HG02763 (cell line): ENCODE data around the gene LRBA.

Experiments
- ATAC-seq: cut with Tn5 transposase; IDR thresholded peaks from one replicate; pipeline ENCODE4 v1.9.1; 2021; ENCODE audit warnings: mild to moderate bottlenecking, moderate library complexity; ENCODE audit not compliant: unreplicated experiment

Gene LRBA

DNA sequence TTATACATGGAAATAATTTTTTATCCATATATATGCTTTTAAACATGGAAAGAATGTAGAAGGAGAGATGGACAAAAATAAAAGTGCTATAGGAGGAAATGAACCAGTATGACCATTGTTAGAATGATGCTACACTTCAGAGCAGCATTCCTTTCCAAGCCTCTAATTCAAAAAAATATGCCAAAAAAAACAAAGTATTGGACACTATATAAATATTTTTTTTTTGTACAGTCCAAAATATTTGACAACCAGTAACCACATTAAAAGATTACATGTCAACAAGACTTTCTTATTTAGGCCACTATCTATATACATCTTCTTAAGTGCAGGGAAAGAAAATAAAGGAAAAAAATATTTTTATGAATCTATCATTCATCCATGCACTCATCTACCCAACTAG is 198.6 kb downstream of the LRBA start:
- no peak for ATAC-seq

DNA sequence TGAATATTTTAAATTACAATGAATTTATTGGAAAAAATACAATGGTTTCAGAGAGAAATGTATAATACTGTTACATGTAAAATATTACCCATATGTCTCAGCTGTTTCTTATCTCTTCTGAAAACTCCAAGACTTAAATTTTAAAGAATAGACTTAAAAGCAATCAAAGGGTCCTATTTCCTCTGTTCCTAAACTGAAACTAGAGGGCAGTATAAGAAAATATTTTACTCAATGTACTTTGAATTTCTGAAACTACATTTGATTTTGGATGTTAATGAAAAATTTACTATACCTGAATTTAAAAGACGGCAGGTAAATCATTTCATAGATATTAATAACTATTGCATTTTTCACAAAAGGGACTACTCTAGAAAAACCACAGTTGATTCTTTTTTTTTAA is 200.2 kb downstream of the LRBA start:
- no peak for ATAC-seq

DNA sequence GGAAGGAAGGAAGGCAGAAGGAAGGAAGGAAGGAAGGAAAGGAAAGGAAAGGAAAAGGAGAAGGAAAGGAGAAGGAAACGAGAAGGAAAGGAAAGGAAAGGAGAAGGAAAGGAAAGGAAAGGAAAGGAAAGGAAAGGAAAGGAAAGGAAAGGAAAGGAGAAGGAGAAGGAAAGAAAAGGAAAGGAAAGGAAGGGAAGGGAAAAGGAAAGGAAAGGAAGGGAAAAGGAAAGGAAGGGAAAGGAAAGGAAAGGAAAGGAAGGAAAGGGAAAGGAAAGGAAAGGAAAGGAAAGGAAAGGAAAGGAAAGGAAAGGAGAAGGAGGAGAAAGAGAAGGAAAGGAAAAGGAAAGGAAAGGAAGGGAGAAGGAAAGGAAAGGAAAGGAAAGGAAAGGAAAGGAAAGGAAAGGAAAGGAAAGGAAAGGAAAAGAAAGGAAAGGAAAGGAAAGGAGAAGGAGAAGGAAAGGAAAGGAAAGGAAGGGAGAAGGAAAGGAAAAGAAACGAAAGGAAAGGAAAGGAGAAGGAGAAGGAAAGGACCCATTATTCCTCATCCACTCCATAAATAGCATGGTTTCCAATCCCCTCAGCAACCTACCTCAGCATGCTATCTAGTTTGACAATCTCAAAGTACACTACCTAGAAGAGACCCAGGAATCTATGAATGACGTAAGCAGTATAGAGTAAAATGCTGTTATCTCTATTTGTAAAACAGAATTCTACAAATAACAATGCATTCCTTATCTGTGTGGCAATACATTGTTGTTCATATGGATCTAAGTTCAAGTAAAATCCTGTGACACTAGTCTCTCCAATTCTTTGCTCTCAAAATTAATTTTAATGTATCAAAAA is 209.7 kb downstream of the LRBA start:
- no peak for ATAC-seq

DNA sequence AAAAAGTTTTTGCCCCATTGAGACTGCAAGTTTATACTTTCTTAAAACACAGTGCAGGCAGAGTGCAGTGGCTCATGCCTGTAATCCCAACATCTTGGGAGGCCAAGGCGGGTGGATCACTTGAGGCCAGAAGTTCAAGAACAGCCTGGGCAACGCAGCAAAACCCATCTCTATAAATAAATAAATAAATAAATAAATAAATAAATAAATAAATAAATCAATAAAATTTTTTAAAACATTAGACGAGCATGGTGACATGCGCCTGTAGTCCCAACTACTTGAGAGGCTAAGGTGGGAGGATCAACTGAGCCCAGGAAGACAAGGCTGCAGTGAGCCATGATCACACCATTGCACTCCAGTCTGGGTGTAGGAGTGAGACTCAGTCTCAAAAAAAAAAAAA is 213.3 kb downstream of the LRBA start:
- ATAC-seq = no peak

DNA sequence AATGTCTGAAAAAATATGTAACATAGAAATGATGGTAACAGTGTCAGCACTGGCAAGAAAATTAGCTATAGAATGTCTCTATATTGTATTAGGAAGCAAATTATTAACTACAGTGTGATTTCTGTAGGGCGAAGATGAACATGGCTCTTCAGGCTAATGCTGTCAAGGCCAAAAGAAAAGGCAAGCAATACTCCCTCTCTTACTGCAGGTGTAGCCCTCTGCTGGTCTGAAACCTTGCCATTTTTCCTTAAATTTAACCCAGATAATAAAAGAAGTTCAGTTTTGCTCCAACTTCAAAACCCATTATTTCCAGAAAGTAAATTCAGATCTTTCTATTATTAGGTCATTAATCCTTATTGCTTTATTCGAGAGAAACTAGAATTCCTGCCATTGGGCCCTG is 215.9 kb downstream of the LRBA start:
- no peak for ATAC-seq

DNA sequence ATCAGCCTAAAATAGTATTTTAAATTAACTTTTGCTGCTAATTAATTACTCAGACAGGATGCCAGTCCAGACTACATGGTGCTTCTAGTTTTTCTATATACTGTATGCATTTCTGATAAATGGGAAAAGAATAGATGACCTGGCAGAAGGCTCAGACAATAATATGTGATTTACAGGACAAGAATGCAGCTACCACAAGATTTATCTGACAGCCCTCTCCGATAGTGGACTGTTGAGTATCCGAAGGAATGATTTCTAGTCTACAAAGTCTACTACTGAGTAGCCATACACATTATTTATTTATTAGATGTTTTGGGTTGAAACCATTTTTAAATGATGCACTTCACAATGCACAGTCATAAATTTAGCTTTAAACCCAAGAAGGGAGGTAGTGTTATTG is 220.4 kb downstream of the LRBA start:
- no peak for ATAC-seq

DNA sequence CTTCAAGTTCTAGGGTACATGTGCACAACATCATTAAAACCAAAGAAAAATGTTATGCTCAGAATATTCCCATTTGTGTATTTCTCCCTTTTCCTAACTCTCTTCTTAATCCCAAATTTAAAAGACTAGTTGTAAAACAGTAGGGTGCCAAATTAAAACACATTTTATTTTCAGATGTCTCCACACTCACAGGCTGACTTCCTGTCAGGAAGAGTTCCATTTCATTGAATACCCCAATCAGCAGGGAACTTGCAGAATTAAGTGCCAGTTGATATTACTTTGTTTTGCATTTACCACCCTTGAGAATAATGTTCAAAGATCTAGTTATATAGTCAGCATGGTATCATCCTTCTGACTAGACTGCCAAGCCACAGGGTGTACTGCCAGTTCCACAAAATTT is 225.2 kb downstream of the LRBA start:
- no peak for ATAC-seq

DNA sequence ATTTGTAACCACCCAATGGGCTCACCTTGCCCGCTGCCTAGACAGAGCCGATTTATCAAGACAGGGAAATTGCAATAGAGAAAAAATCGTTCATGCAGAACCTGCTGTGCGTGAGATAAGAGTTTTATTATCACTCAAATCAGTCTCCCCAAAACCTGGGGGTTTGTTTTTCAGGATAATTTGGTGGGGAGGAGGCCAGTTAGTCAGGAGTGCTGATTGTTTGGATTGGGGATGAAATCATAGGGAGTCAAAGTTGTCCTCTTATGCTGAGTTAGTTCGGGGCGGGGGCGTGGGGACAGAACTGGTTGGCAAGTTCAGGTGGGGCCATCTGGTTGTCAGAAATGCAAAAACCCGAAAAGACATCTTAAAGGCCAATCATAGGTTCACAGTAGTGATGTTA is 230.1 kb downstream of the LRBA start:
- ATAC-seq = no peak

DNA sequence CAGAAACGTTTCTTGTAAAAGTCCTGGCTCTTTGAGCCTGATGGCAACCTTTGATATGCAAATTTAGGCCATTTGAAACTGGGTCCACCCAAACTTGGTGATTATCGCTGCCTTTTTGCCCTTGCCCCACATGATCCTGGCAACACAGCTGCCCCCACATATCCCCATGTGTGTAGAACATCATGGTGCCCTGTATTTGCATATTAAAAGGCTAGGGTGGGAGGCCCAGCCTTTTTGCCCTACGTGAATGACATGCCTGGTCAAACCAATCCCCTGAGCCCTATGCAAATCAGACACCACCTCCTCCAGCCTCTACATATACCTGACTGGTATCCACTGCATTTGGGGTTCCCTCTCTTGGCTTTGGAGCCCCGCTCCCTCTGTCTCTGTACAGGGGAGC is 230.8 kb downstream of the LRBA start:
- ATAC-seq = no peak

DNA sequence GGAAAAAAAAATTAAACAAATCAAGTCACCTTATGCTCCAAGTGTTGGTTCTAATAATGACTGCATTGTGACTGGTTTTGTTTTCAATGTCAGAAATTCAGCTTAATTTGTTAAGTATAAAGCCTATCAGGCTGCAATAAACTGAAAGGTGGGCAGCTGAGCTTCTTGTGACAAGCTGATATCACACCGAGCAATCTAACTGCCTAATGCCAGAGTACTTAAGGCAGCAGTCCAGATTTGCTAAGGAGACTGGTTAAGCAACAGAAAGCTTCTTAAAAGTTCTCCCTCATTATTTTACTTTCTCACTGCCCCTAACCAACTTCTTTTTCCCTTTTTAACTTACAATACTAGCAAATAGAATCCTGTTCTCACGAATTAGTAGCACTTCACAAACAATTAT is 232.2 kb downstream of the LRBA start:
- no peak for ATAC-seq

DNA sequence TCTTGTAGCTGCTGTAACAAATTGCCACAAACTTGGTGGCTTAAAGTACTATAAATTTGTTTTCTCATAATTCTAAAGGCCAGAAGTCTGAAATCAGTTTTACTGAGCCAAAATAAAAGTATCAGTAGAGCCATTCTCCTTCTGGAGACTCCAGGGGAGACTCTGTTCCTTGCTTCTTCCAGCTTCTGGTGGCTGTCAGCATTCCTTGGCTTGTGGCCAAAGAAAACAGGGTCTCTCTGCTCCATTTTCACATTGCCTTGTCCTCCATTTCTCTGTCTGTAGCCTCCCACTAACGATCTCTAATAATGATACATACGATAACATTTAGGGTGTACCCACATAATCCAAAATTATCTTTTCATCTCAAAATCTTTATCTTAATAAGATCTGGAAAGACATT is 232.8 kb downstream of the LRBA start:
- ATAC-seq = no peak

DNA sequence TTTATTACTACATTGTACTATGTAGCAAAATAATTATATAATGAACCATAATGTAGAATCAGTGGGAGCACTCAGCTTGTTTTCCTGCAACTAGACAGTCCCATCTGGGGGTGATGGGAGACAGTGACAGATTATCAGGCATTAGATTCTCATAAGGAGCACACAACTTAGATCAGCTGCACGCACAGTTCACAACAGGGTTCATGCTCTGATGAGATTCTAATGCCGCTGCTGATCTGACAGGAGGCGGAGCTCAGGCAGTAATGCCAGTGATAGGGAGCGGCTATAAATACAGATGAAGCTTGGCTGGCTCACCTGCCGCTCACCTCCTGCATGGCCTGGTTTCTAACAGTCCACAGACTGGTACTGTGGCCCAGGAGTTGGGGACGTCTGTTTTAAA is 233.9 kb downstream of the LRBA start:
- ATAC-seq = no peak

DNA sequence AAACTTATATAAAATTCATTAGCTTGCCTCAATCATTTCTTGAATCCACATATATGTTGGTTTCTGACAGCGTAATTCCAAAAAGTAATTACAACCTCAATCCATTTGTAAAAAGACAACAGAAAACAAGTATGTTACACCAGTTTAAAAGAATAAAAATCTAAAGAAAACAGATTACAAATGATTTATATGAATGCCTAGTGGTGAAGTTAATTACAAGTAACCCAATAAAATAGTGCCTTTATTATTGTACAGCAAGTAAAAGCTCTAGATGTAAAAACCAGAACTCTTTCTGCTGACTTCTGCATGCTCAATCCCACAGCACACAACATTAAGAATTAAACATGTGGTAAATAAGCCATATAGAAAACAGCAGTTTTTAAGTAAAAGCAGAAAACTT is 235.4 kb downstream of the LRBA start:
- ATAC-seq = no peak

DNA sequence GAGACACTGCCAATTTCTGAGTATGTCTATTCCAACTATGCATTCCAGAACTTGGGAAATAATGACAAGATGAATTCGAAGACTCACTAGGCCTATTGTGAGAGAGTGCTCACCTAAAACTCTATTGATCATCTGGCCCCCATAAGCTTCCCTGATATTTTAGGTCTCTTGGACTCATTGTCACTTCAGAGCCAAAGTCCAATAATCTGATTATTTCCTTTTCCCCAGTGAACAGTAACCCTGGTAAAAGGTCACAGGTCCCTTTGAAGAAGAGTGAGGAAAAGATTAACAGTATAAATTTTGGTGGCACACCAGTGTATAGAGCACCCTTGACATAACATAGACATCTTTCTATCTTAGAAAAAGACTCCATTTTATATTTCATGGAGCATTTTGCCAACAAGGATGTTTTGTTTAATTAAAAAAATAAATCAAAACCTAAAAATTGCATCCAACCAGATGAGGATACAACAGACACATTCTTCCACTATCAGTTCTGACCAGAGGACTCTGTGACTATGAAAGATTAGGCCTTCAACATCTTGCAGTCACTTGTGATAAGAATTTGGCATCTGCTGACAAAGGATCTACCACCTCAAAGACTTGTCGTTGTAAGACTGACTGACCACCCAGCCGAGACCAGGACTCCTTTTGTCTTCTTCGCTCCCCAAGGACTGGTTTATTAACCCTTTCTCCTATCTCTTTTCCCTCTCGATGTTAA is 241.2 kb downstream of the LRBA start:
- ATAC-seq = no peak

DNA sequence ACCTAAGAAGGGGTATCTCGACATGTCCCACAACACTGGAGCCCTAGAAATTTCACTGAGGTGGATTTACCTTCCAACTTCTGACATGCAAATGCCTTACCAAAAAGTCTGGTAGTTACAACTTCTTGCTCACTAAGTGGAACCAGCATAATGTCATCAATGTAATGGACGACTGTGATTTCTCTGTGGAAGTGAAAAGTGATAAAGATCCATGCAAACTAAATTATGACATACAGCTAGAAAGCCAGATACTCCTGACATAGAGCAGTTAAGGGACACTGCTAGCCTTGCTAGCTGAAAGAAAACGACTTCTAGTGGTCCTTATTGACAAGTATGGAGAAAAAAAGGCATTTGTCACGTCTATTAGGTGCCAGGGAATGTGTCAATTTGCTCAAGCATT is 242.1 kb downstream of the LRBA start:
- ATAC-seq = no peak

DNA sequence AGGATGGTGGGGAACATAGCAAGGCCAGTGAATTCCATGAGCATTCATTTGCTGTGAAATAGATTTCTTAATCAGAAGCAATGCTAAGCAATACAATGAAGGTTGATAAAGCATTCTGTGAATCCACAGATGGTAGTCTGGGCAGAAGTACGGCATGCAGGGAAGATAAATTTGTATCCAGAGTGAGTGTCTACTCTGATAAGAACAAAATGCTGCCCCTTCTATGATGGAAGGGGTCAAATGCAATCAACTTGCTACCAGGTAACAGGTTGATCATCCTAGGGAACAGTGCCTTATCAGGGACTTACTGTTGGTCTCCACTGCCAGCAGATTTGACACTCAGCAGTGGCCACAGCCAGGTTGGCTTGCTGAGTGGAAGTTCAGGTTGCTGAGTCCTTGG is 243.7 kb downstream of the LRBA start:
- ATAC-seq = no peak

DNA sequence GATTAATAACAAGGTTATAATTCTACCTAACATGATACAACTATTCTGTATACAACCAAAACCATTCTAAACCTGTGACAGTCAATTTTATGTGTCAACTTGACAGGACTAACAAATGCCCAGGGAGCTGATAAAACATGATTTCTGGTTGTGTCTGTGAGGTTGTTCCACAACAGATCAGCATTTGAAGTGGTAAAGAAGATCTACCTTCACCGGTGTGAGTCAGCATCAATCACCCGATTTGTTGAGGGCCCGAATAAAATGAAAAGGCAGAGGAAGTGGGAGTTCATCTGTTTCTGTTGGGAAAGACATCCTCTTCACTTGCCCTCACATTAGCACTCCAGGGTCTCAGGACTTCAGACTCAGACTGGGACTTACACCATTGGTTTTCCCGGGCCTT is 245.2 kb downstream of the LRBA start:
- no peak for ATAC-seq

DNA sequence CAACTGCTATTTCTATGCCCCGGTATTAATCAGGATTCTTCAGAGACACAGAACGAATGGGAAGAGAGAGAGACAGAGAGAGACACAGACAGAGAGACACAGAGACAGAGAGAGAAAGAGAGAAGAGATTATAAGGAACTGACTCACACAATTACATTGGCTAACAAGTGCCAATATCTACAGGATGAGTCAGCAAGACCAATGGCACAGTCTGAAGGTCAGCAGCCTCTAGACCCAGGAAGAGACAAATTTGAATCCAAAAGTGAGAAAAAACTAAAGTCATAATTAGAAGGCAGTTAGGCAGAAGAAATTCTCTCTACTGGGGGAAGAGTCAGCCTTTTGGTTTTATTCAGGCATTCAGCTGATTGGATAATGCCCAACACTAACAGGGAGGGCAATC is 245.8 kb downstream of the LRBA start:
- no peak for ATAC-seq

DNA sequence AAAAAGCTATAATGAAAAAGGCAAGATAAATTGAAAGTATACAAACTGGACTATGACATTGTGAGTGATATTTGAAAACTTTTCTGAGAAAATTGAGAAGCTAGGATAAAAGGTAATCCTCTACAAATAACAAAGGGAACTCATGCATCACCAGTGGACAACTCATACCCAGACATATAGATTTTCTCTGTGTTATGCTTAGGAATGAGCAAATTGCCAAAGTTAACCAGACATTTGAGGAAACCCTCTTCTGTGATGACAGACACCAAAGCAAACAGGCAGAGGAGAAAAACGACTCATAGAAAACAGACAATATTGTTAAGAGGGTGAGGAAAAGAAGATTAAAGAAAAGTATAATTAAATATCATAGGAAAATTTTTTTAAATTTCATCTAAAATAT is 246.6 kb downstream of the LRBA start:
- ATAC-seq = no peak

DNA sequence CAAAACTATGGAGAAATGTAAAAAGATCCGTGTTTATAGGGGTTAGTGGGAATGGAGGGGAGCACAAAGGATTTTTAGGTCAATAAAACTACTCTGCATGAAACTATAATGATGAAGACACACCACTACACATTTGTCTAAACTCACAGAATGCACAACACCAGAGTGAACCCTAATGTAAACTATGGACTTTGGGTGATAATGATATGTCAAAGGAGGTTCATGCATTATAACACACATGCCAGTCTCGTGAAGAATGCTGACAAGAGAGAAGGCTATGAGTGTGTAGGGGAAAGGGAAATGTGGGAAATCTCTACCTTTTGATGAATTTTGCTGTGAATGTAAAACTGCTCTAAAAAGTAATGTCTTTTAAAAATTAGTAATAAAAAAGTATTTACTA is 249.9 kb downstream of the LRBA start:
- no peak for ATAC-seq

DNA sequence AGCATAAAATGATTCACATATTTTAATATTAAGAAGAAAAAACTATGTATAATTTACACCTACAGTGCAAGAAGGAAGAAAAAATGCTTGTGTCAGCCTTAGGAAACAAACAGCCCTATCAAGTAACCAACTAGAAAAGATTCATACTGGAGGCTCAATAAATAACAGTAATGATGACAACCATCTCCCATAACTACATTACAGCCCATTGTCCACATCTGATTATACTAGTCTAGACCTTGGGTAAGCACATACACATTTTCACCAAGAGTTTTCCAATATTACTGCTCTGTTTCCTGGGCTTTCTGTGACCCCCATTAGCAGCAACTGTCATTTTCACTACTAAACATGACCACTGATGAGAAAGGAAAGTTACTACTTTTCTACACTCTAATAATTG is 263.4 kb downstream of the LRBA start:
- ATAC-seq = no peak

DNA sequence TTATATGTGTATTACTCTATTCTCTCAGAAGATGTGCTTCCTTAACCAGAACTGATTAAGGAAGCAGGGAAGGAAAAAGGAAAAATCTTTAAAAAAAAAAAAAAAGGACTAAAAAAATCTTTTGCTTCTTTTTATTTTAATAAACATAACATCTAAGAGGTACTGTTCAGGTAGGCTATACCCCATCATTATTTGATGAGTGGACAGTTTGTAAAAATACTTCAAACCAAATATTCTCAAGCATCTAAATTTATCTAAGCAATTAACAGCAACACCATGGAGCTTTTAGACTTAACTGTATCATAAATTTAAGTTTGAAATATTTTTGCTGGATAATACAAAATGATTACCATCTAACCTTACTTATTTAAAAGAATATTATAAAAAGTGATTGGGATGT is 264.3 kb downstream of the LRBA start:
- no peak for ATAC-seq

DNA sequence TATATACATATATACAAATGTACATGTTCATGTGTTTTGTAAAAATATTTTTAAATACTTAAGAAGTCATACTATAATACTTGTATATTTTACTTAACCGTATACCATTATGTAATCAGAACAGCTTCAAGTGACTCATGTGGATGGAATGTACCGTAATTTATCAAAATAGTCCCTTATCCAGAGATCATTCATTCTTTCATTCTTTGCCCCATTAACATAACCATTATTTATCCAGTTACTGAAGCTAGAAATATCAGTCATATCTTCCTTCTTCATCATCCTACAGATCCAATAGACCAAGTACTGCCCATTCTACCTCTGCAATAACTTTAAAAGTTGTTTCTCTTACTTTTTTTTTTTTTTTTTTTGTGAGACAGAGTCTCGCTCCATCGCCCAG is 268.9 kb downstream of the LRBA start:
- ATAC-seq = no peak
